AG09309 (cell line): ENCODE measurements around the gene JARID2.

ENCODE experiments used
- DNase-seq: peaks from one replicate; pipeline ENCODE4 v3.0.0-alpha.2; 2010; ENCODE audit warnings: low read depth
- H3K4me3 ChIP-seq: 2 replicates; pipeline ENCODE4 v1.5.1; 2011; ENCODE audit warnings: mild to moderate bottlenecking, low read depth, low read length, moderate library complexity; ENCODE audit not compliant: control insufficient read depth
- TF ChIP-seq, protein P1 (sequence below): IDR thresholded peaks from 2 replicates; pipeline ENCODE4 v1.5.1; 2011; ENCODE audit warnings: mild to moderate bottlenecking, low read depth, low read length, inconsistent platforms; ENCODE audit not compliant: insufficient read depth, control insufficient read depth; ENCODE audit errors: missing control alignments

The JARID2 gene

GRCh38 chr6:15398633-15399275 lies 152.9 kb downstream of the JARID2 start:
- DNase-seq, result no peak
- H3K4me3 ChIP-seq, result no peak overlapping the region

GRCh38 chr6:15399641-15400470 lies 154.0 kb downstream of the JARID2 start:
- TF ChIP-seq, protein P1, sequence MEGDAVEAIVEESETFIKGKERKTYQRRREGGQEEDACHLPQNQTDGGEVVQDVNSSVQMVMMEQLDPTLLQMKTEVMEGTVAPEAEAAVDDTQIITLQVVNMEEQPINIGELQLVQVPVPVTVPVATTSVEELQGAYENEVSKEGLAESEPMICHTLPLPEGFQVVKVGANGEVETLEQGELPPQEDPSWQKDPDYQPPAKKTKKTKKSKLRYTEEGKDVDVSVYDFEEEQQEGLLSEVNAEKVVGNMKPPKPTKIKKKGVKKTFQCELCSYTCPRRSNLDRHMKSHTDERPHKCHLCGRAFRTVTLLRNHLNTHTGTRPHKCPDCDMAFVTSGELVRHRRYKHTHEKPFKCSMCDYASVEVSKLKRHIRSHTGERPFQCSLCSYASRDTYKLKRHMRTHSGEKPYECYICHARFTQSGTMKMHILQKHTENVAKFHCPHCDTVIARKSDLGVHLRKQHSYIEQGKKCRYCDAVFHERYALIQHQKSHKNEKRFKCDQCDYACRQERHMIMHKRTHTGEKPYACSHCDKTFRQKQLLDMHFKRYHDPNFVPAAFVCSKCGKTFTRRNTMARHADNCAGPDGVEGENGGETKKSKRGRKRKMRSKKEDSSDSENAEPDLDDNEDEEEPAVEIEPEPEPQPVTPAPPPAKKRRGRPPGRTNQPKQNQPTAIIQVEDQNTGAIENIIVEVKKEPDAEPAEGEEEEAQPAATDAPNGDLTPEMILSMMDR, result no peak
- no peak for DNase-seq
- no peak overlapping the region for H3K4me3 ChIP-seq

More at GRCh38 chr6:15398633-15399275, 152.9 kb downstream of the JARID2 start:
- TF ChIP-seq, protein P1, result no peak

GRCh38 chr6:15400572-15401004 lies 154.7 kb downstream of the JARID2 start:
- no peak overlapping the region for H3K4me3 ChIP-seq
- TF ChIP-seq, protein P1, result no peak
- no peak for DNase-seq

DNA sequence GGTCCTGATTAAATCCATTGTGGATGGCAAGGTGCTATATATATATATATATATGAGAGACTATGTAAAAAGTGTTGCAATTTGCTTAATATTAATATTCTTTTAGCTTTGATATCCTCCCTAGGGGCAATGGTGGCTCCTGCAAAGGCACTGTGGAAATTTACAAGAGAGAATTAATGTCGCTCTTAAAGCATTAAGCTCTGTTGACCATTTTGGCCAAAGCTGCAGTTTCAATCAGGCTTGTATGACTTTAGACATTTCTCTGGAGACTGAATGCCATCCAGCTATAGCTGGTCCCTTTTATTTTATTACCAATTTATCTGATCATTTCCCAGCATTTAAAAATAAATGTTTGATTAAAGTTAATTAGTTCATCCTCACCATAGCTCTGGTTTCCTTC lies 155.3 kb downstream of the JARID2 start:
- DNase-seq, result no peak
- TF ChIP-seq, protein P1, result no peak
- H3K4me3 ChIP-seq, result no peak overlapping the region

- no peak overlapping the region for H3K4me3 ChIP-seq
- TF ChIP-seq, protein P1, result no peak
- DNase-seq, result no peak
These were observed 155.9 kb downstream of the JARID2 start for GRCh38 chr6:15401769-15402250.

- TF ChIP-seq, protein P1, result no peak
- no peak overlapping the region for H3K4me3 ChIP-seq
- no peak for DNase-seq
These were observed 156.7 kb downstream of the JARID2 start for GRCh38 chr6:15402406-15403045.
